ENCODE measurements around the gene BAG1. TPM values are rescaled to one million over a fixed set of nuclear protein-coding genes. Genes with fewer than 3 reads are reported as not detected.

Gene BAG1
- total and polyA plus RNA-seq, 2 of the 13 experiments (the other 11 are each of a cell fraction or from before 2014, with no cell fraction given), result 23.1 to 59.5 TPM

GRCh38 chr9:33290247-33291030 is 25.9 kb upstream of the BAG1 start, which contains the start of gene NFX1 (continued):
- TF ChIP-seq U2AF2 (IDR thresholded peaks at IDR 0.05; ENCODE audit: low read depth, low read length) (no peak), HOXD1 (CRISPR knock-in tag; IDR thresholded peaks at IDR 0.05) (peak; percentile 51), ZNF616 (CRISPR knock-in tag; IDR thresholded peaks at IDR 0.05; ENCODE audit: low read depth) (peak; percentile 72; the same call in 1 of the 2 replicates), SP140L (CRISPR knock-in tag; IDR thresholded peaks at IDR 0.05; ENCODE audit: borderline replicate concordance) (0 out of 2 replicates have a peak, but pooled peaks have one; percentile 84), ZNF784 (CRISPR knock-in tag; IDR thresholded peaks at IDR 0.05; ENCODE audit: borderline replicate concordance) (no peak), KDM6A (CRISPR knock-in tag; IDR thresholded peaks at IDR 0.05; ENCODE audit: low read depth) (no peak), ZNF143 (CRISPR knock-in tag; IDR thresholded peaks at IDR 0.05) (no peak; the same call in 1 of the 2 replicates), ZFP91 (CRISPR knock-in tag; IDR thresholded peaks at IDR 0.05; ENCODE audit: borderline replicate concordance) (peak; percentile 95; the same call in 1 of the 2 replicates), ZNF335 (CRISPR knock-in tag; IDR thresholded peaks at IDR 0.05) (peak; percentile 92), NCOA1 (CRISPR knock-in tag; IDR thresholded peaks at IDR 0.05) (peak; percentile 69; the same call in 1 of the 2 replicates), CENPX (CRISPR knock-in tag; IDR thresholded peaks at IDR 0.05) (no peak), ELK4 (CRISPR knock-in tag; IDR thresholded peaks at IDR 0.05; ENCODE audit: borderline replicate concordance) (no peak; the same call in 1 of the 2 replicates), ZNF7 (CRISPR knock-in tag; IDR thresholded peaks at IDR 0.05) (0 out of 2 replicates have a peak, but pooled peaks have one; percentile 54), NFE2L2 (IDR thresholded peaks at IDR 0.05; ENCODE audit: low read length) (no peak), THAP11 (CRISPR knock-in tag; IDR thresholded peaks at IDR 0.05) (peak; percentile 96), ZNF709 (CRISPR knock-in tag; IDR thresholded peaks at IDR 0.05) (peak; percentile 97), RFXAP (CRISPR knock-in tag; IDR thresholded peaks at IDR 0.05; ENCODE audit: borderline replicate concordance) (peak; percentile 83), ZNF564 (CRISPR knock-in tag; IDR thresholded peaks at IDR 0.05) (no peak; the same call in 1 of the 2 replicates), ZSCAN5A (CRISPR knock-in tag; IDR thresholded peaks at IDR 0.05; ENCODE audit: borderline replicate concordance) (peak; percentile 87; the same call in 1 of the 2 replicates), ZNF563 (CRISPR knock-in tag; IDR thresholded peaks at IDR 0.05) (peak; percentile 89), NFKB2 (CRISPR knock-in tag; IDR thresholded peaks at IDR 0.05; ENCODE audit: borderline replicate concordance) (peak; percentile 96; the same call in 1 of the 2 replicates), ISL2 (CRISPR knock-in tag; IDR thresholded peaks at IDR 0.05) (peak; percentile 82), ZNF530 (CRISPR knock-in tag; IDR thresholded peaks at IDR 0.05; ENCODE audit: low read depth) (peak; percentile 56; the same call in 1 of the 2 replicates), YY1 (IDR thresholded peaks at IDR 0.05; ENCODE audit: insufficient read depth, insufficient replicate concordance, low read depth, low read length) (peak; percentile 77), NBN (conservative IDR thresholded peaks at IDR 0.05) (no peak), ZNF589 (CRISPR knock-in tag; conservative IDR thresholded peaks at IDR 0.05) (peak; percentile 68; the same call in 1 of the 2 replicates)

Data from HepG2 (cell line).